HCT116 (cell line): ENCODE data around the gene MLH3.

ENCODE experiments used
- JUND ChIP-seq: IDR thresholded peaks from 2 replicates; pipeline ENCODE4 v1.6.1; 2012
- POLR2A ChIP-seq: IDR thresholded peaks from 2 replicates; pipeline ENCODE4 v1.7.0; 2011; ENCODE audit warnings: borderline replicate concordance; ENCODE audit not compliant: insufficient read depth, insufficient read length; ENCODE audit errors: extremely low read depth
- POLR2AphosphoS5 ChIP-seq: IDR thresholded peaks from 2 replicates; pipeline ENCODE4 v1.6.1; 2011; ENCODE audit warnings: mild to moderate bottlenecking, low read depth, low read length, moderate library complexity
- SIN3A ChIP-seq: IDR thresholded peaks from 2 replicates; pipeline ENCODE4 v1.6.1; 2012; ENCODE audit warnings: low read depth
- TCF7L2 ChIP-seq: IDR thresholded peaks from 2 replicates; pipeline ENCODE4 v1.7.0; 2011; ENCODE audit warnings: borderline replicate concordance, inconsistent platforms; ENCODE audit not compliant: insufficient read depth, insufficient read length; ENCODE audit errors: extremely low read depth
- YY1 ChIP-seq: IDR thresholded peaks from 2 replicates; pipeline ENCODE4 v1.6.1; 2011; ENCODE audit warnings: low read length, low read depth, moderate library complexity, mild to moderate bottlenecking; ENCODE audit not compliant: insufficient replicate concordance; ENCODE audit errors: extremely low read depth
- ZFX ChIP-seq: fragments of 450-650 bp; IDR thresholded peaks from 2 replicates; pipeline ENCODE4 v1.6.1; 2017
- TF ChIP-seq, protein P1 (sequence below), 3 experiments: fragments of 200-600 bp in 1 of 3; sonication (generic) in 1 of 3; IDR thresholded peaks in 2 of 3; conservative IDR thresholded peaks in 1 of 3; 2 replicates each; pipeline ENCODE4 v1.5.1; 2012 to 2017; ENCODE audit warnings: low read depth in 2 of 3, low read length in 2 of 3, antibody characterized with exemption in 1 of 3, borderline replicate concordance in 1 of 3, control low read depth in 1 of 3, mild to moderate bottlenecking in 1 of 3, mixed read lengths in 1 of 3, mixed run types in 1 of 3, moderate library complexity in 1 of 3; ENCODE audit not compliant: insufficient read depth in 1 of 3
- TF ChIP-seq, protein P2 (sequence below): IDR thresholded peaks from 2 replicates; pipeline ENCODE4 v1.6.1; 2012

DNA sequence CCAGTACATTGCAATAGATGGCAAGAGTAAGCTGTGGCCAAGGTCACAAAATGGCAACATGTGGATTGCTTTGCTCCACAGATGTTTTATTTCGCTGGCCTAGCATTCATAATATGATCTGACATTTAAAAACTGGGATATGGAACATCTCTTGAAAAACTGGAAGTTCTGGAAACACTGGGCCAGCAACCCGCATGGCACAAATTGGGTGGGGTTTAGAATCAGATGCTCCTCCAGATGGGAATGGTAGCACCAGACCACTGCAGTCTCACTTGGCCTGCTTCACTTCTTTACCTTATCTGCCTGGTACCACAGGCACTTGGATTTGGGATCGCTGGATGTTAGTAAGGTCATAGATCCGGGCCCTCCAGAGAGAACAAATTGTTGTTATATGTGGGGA, 28.3 kb upstream of the MLH3 start:
- no peak for TF ChIP-seq POLR2A
- TF ChIP-seq JUND: no peak
- TF ChIP-seq TCF7L2: no peak
- TF ChIP-seq, protein P1, sequence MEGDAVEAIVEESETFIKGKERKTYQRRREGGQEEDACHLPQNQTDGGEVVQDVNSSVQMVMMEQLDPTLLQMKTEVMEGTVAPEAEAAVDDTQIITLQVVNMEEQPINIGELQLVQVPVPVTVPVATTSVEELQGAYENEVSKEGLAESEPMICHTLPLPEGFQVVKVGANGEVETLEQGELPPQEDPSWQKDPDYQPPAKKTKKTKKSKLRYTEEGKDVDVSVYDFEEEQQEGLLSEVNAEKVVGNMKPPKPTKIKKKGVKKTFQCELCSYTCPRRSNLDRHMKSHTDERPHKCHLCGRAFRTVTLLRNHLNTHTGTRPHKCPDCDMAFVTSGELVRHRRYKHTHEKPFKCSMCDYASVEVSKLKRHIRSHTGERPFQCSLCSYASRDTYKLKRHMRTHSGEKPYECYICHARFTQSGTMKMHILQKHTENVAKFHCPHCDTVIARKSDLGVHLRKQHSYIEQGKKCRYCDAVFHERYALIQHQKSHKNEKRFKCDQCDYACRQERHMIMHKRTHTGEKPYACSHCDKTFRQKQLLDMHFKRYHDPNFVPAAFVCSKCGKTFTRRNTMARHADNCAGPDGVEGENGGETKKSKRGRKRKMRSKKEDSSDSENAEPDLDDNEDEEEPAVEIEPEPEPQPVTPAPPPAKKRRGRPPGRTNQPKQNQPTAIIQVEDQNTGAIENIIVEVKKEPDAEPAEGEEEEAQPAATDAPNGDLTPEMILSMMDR (IDR thresholded peaks at IDR 0.05 in 2 of 3, conservative IDR thresholded peaks at IDR 0.05 in 1 of 3; ENCODE audit: borderline replicate concordance in 1 of 3, insufficient read depth in 1 of 3, low read depth in 2 of 3, low read length in 2 of 3): no peak
- TF ChIP-seq YY1: no peak
- TF ChIP-seq SIN3A: no peak
- TF ChIP-seq ZFX: no peak
- TF ChIP-seq, protein P2, sequence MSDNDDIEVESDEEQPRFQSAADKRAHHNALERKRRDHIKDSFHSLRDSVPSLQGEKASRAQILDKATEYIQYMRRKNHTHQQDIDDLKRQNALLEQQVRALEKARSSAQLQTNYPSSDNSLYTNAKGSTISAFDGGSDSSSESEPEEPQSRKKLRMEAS: no peak
- no peak for TF ChIP-seq POLR2AphosphoS5
